ENCODE data around the gene PPM1M. TPM values are rescaled to one million over a fixed set of nuclear protein-coding genes. Genes with fewer than 3 reads are reported as not detected.

PPM1M gene
- total and polyA plus RNA-seq, 10 of the 15 experiments (the other 5 are each of a cell fraction or from before 2014, with no cell fraction given) = 7.3 to 24.8 (median 15.8) TPM

DNA sequence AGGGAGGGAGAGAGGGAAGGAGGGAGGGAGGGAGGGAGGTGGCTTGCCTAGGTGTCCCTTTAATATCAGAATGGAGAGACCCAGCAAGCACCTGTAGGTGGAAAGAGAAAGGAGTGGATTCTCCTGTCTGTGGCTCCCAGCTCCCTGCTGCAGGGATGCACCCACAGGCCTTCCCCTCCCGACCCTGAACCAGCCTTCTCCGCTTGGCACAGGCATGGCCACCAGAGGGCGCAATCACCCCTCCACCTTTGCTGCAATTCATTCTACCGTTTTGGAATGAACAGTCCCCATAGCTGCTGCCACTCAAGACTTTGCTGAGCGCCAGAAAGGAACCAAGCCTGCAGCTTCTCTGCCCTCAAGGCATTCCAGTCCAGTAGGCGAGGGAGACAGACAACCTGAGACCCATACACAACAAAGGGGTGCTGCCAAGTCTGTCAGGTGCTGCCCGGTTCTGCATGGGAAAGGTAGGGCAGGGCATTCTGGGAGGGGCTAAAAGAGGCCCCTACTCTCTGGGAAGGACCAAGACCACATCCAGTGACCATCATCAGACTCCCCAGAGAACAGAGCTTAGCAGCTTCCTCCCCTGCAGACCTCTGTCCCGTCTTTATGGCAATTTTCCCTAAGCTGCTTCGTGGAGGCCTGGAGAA is 25.1 kb upstream of the PPM1M start:
- no peak overlapping the region for H3K4me2 ChIP-seq (ENCODE audit: control insufficient read depth, insufficient read depth)
- H4K20me1 ChIP-seq (ENCODE audit: control insufficient read depth, insufficient read depth) = no peaks in the 10 kb centered on the region
- in situ Hi-C loops (cut with MboI) (no loop called here), intact Hi-C loops (cut with micrococcal nuclease; ENCODE audit: unreplicated experiment) (loop anchor here (1.0 to 5.0 kb wide), 3 partner anchors 119 to 227 kb away; partner anchors contain the start of gene SEMA3G)
- POLR2A ChIA-PET = interaction anchor here (0.6 to 1.5 kb wide), 9 partner anchors 13 to 164 kb away, joined by 3 to 10 read pairs (median 3); partner anchors contain the start of genes GLYCTK and WDR82
- peaks cover 3% of the 10 kb centered on the region for H3K79me2 ChIP-seq (ENCODE audit: control insufficient read depth, insufficient read depth, low read length)
- H3K36me3 ChIP-seq (ENCODE audit: control insufficient read depth in 2 of 2, insufficient read depth in 2 of 2, low read length in 1 of 2) = peaks cover 2 to 3% of the 10 kb centered on the region in 2 experiments; a peak in 3 of 4 replicates
- H3K4me1 ChIP-seq (ENCODE audit: control insufficient read depth, insufficient read depth, low read length) = peaks cover 25% of the 10 kb centered on the region
- ATAC-seq (peak; percentile 95), FAIRE-seq (peak; percentile 94), DNase-seq (ENCODE audit: low read depth, low spot score) (no peak)
- H2AFZ ChIP-seq (ENCODE audit: control insufficient read depth, low read depth, low read length) = no peak overlapping the region
- no peaks in the 10 kb centered on the region for H3K9me3 ChIP-seq (replicated peaks; ENCODE audit: control insufficient read depth, insufficient read depth, low read length)
- WGBS (ENCODE audit: insufficient coverage, insufficient replicate concordance, low lambda C conversion rate, missing lambda C conversion rate) = 22% methylated on average over 9 of the region's 9 CpGs
- RAD21 ChIA-PET (ENCODE audit: unreplicated experiment) = interaction anchor here (0.7 to 4.9 kb wide), 28 partner anchors 11 to 228 kb away, joined by 3 to 53 read pairs (median 4); partner anchors contain the start of genes DUSP7, PPM1M and TWF2
- no peak overlapping the region for H3K27ac ChIP-seq (ENCODE audit: control insufficient read depth, insufficient read depth)
- H3K9ac ChIP-seq (ENCODE audit: control insufficient read depth, insufficient read depth, low read length) = no peak overlapping the region
- H3K4me3 ChIP-seq = no peak overlapping the region
- BruUV-seq (replicated peaks) = no TSS peak
- CTCF ChIA-PET = interaction anchor here (0.7 to 8.5 kb wide), 38 partner anchors 10 to 233 kb away, joined by 3 to 129 read pairs (median 6); partner anchors contain the start of genes ALAS1, SEMA3G, TNNC1 and TWF2
- SMC1A ChIA-PET (ENCODE audit: uncharacterized antibody, unreplicated experiment) = interaction anchor here (0.7 to 10.5 kb wide), 20 partner anchors 9 to 228 kb away, joined by 3 to 112 read pairs (median 4); no protein-coding TSS in a partner anchor
- no peaks in the 10 kb centered on the region for H3K27me3 ChIP-seq (replicated peaks in 1 of 2; ENCODE audit: control insufficient read depth in 2 of 2, insufficient read depth in 2 of 2, low read length in 1 of 2)
- TF ChIP-seq GATAD2B (conservative IDR thresholded peaks at IDR 0.05; ENCODE audit: low read depth) (0 out of 2 replicates have a peak, but pooled peaks have one; percentile 32), TCF12 (IDR thresholded peaks at IDR 0.05; ENCODE audit: low read depth, low read length) (no peak), ETV6 (conservative IDR thresholded peaks at IDR 0.05 in 1 of 2, IDR thresholded peaks at IDR 0.05 in 1 of 2; ENCODE audit: borderline replicate concordance in 1 of 2, low read depth in 1 of 2) (no peak), HDAC2 (IDR thresholded peaks at IDR 0.05) (no peak), POLR2AphosphoS5 (IDR thresholded peaks at IDR 0.05; ENCODE audit: low read length) (no peak), RUNX3 (IDR thresholded peaks at IDR 0.05; ENCODE audit: low read length) (no peak), BHLHE40 (IDR thresholded peaks at IDR 0.05; ENCODE audit: borderline replicate concordance in 1 of 2, low read depth in 2 of 2, low read length in 1 of 2) (0 out of 4 replicates have a peak, but pooled peaks of 1 of the 2 experiments have one; percentile 24), RAD51 (IDR thresholded peaks at IDR 0.05) (no peak), RB1 (IDR thresholded peaks at IDR 0.05; ENCODE audit: borderline replicate concordance) (0 out of 2 replicates have a peak, but pooled peaks have one; percentile 31), SMC3 (IDR thresholded peaks at IDR 0.05; ENCODE audit: borderline replicate concordance, low read length) (peak; percentile 95), ZNF207 (IDR thresholded peaks at IDR 0.05; ENCODE audit: borderline replicate concordance) (no peak), SPI1 (IDR thresholded peaks at IDR 0.05; ENCODE audit: borderline replicate concordance, insufficient read depth, low read depth, low read length) (no peak), ZNF217 (IDR thresholded peaks at IDR 0.05) (no peak), NR2C1 (IDR thresholded peaks at IDR 0.05) (no peak)
- TF ChIP-seq, protein P1, sequence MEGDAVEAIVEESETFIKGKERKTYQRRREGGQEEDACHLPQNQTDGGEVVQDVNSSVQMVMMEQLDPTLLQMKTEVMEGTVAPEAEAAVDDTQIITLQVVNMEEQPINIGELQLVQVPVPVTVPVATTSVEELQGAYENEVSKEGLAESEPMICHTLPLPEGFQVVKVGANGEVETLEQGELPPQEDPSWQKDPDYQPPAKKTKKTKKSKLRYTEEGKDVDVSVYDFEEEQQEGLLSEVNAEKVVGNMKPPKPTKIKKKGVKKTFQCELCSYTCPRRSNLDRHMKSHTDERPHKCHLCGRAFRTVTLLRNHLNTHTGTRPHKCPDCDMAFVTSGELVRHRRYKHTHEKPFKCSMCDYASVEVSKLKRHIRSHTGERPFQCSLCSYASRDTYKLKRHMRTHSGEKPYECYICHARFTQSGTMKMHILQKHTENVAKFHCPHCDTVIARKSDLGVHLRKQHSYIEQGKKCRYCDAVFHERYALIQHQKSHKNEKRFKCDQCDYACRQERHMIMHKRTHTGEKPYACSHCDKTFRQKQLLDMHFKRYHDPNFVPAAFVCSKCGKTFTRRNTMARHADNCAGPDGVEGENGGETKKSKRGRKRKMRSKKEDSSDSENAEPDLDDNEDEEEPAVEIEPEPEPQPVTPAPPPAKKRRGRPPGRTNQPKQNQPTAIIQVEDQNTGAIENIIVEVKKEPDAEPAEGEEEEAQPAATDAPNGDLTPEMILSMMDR (IDR thresholded peaks at IDR 0.05 in 2 of 3, conservative IDR thresholded peaks at IDR 0.05 in 1 of 3; ENCODE audit: control insufficient read depth in 2 of 3, extremely low read depth in 1 of 3, insufficient read depth in 1 of 3, low read depth in 3 of 3, low read length in 3 of 3) = peak; percentile 92 to 96 (median 93)
- TF ChIP-seq, protein P2, sequence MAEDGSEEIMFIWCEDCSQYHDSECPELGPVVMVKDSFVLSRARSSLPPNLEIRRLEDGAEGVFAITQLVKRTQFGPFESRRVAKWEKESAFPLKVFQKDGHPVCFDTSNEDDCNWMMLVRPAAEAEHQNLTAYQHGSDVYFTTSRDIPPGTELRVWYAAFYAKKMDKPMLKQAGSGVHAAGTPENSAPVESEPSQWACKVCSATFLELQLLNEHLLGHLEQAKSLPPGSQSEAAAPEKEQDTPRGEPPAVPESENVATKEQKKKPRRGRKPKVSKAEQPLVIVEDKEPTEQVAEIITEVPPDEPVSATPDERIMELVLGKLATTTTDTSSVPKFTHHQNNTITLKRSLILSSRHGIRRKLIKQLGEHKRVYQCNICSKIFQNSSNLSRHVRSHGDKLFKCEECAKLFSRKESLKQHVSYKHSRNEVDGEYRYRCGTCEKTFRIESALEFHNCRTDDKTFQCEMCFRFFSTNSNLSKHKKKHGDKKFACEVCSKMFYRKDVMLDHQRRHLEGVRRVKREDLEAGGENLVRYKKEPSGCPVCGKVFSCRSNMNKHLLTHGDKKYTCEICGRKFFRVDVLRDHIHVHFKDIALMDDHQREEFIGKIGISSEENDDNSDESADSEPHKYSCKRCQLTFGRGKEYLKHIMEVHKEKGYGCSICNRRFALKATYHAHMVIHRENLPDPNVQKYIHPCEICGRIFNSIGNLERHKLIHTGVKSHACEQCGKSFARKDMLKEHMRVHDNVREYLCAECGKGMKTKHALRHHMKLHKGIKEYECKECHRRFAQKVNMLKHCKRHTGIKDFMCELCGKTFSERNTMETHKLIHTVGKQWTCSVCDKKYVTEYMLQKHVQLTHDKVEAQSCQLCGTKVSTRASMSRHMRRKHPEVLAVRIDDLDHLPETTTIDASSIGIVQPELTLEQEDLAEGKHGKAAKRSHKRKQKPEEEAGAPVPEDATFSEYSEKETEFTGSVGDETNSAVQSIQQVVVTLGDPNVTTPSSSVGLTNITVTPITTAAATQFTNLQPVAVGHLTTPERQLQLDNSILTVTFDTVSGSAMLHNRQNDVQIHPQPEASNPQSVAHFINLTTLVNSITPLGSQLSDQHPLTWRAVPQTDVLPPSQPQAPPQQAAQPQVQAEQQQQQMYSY (CRISPR knock-in tag; IDR thresholded peaks at IDR 0.05) = no peak
